K562 (cell line): ENCODE data around the gene WDR27. TPM values are rescaled to one million over a fixed set of nuclear protein-coding genes. Genes with fewer than 3 reads are reported as not detected.

Experiments
- CREM ChIP-seq: IDR thresholded peaks from 2 replicates; pipeline ENCODE4 v1.6.1; 2014; ENCODE audit warnings: antibody characterized with exemption, low read depth
- CTCFL ChIP-seq: IDR thresholded peaks from 2 replicates; pipeline ENCODE4 v1.6.1; 2011; ENCODE audit warnings: borderline replicate concordance, low read depth, mild to moderate bottlenecking, moderate library complexity, low read length; ENCODE audit not compliant: insufficient read depth, poor library complexity, severe bottlenecking
- E2F3 ChIP-seq: fragments of 250-450 bp; sonication (Bioruptor Pico); IDR thresholded peaks from 2 replicates; pipeline ENCODE4 v1.4.0; 2020; ENCODE audit warnings: mild to moderate bottlenecking
- EP300 ChIP-seq: IDR thresholded peaks from 2 replicates; pipeline ENCODE4 v1.6.1; 2012; ENCODE audit warnings: low read length, improper control_type of control experiment
- ETS1 ChIP-seq: conservative IDR thresholded peaks from 2 replicates; pipeline ENCODE4 v1.6.1; 2011; ENCODE audit warnings: low read depth, mild to moderate bottlenecking, low read length; ENCODE audit not compliant: control insufficient read depth
- GATAD2B ChIP-seq: fragments of 450-650 bp; IDR thresholded peaks from 2 replicates; pipeline ENCODE4 v1.6.1; 2017; ENCODE audit warnings: mild to moderate bottlenecking, borderline replicate concordance
- HDAC6 ChIP-seq: IDR thresholded peaks from 2 replicates; pipeline ENCODE4 v1.6.1; 2012; ENCODE audit warnings: low read depth, mild to moderate bottlenecking, control low read depth, inconsistent platforms, low read length, moderate library complexity
- KDM2B ChIP-seq: fragments of 250-450 bp; sonication (Bioruptor Pico); IDR thresholded peaks from 2 replicates; pipeline ENCODE4 v1.8.0; 2021; ENCODE audit warnings: mild to moderate bottlenecking, moderate library complexity
- MBD2 ChIP-seq: sonication (generic); IDR thresholded peaks from 2 replicates; pipeline ENCODE4 v1.6.1; 2016; ENCODE audit warnings: low read depth, borderline replicate concordance
- NCOA2 ChIP-seq, 2 experiments: fragments of 450-650 bp; IDR thresholded peaks; 2 replicates each; pipeline ENCODE4 v1.6.1; 2018; ENCODE audit warnings: mild to moderate bottlenecking in 2 of 2, moderate library complexity in 1 of 2; ENCODE audit not compliant: partially characterized antibody in 2 of 2
- NFE2L1 ChIP-seq: fragments of 450-650 bp; IDR thresholded peaks from 2 replicates; pipeline ENCODE4 v1.6.1; 2016; ENCODE audit warnings: missing genetic modification characterization, low read depth, mild to moderate bottlenecking, missing compliant biosample characterization, moderate library complexity, borderline replicate concordance
- PCBP1 ChIP-seq: fragments of 200-400 bp; formaldehyde crosslinking; IDR thresholded peaks from 2 replicates; pipeline ENCODE4 v1.6.1; 2018; ENCODE audit warnings: mild to moderate bottlenecking, low read depth, low read length; ENCODE audit not compliant: poor library complexity, severe bottlenecking
- PHB2 ChIP-seq: fragments of 450-650 bp; IDR thresholded peaks from 2 replicates; pipeline ENCODE4 v1.6.1; 2017; ENCODE audit warnings: low read depth
- POLR2B ChIP-seq: fragments of 450-650 bp; IDR thresholded peaks from 2 replicates; pipeline ENCODE4 v1.6.1; 2018; ENCODE audit warnings: low read depth; ENCODE audit not compliant: partially characterized antibody
- POU5F1 ChIP-seq: fragments of 150-350 bp; IDR thresholded peaks from 2 replicates; pipeline ENCODE4 v1.6.1; 2014; ENCODE audit warnings: borderline replicate concordance, low read length, low read depth, mild to moderate bottlenecking; ENCODE audit not compliant: partially characterized antibody
- TFAM ChIP-seq: fragments of 250-450 bp; sonication (Bioruptor Pico); conservative IDR thresholded peaks from 2 replicates; pipeline ENCODE4 v1.5.0; 2021; ENCODE audit warnings: mild to moderate bottlenecking, moderate library complexity
- WHSC1 ChIP-seq: IDR thresholded peaks from one replicate; pipeline ENCODE4 v1.6.1; 2012; ENCODE audit warnings: low read length, control low read depth, inconsistent platforms
- ZBTB1 ChIP-seq: sonication (generic); formaldehyde crosslinking; IDR thresholded peaks from 2 replicates; pipeline ENCODE4 v1.8.1; 2023; ENCODE audit warnings: missing genetic modification reagents, low read depth, mild to moderate bottlenecking, borderline replicate concordance
- ZNF57 ChIP-seq: fragments of 450-650 bp; formaldehyde crosslinking; IDR thresholded peaks from 2 replicates; pipeline ENCODE4 v1.4.0; 2020; ENCODE audit warnings: mild to moderate bottlenecking, moderate library complexity
- ZNF583 ChIP-seq: fragments of 250-450 bp; sonication (Bioruptor Pico); IDR thresholded peaks from 2 replicates; pipeline ENCODE4 v1.4.0; 2020
- ZNF740 ChIP-seq, 3 experiments: fragments of 200-800 bp in 1 of 3; sonication (Bioruptor generic) in 1 of 3; sonication (generic) in 1 of 3; formaldehyde crosslinking in 1 of 3; IDR thresholded peaks; 2 replicates each; pipeline versions ENCODE4 v1.6.1 to v1.8.0; 2016 to 2022; ENCODE audit warnings: mild to moderate bottlenecking in 2 of 3, missing compliant biosample characterization in 2 of 3, missing genetic modification characterization in 2 of 3, missing genetic modification reagents in 1 of 3
- polyA plus RNA-seq, 8 experiments: library from polyadenylated mRNA; depleted of rRNA in 4 of 8; stranded (reverse) in 5 of 8; unstranded in 3 of 8; fragments of >200 nt; fragmentation: Nextera tagmentation in 2 of 8; fragmentation: Illumina TruSeq in 1 of 8; extraction: Ambion mirVana in 2 of 8; extraction: Trizol in 1 of 8; gene quantifications; 2 replicates each; pipeline versions ENCODE4 v1.2.1 to v1.2.3, GENCODE V29; 2011 to 2014; ENCODE audit warnings: inconsistent platforms in 1 of 8, missing spikeins in 1 of 8
- total RNA-seq, 7 experiments: library from RNA; depleted of rRNA in 6 of 7; stranded (reverse); fragments of >200 nt in 6 of 7; fragmentation: Illumina TruSeq in 2 of 7; extraction: Trizol in 2 of 7; gene quantifications; 2 replicates each; pipeline versions ENCODE4 v1.2.1 to v1.2.3, GENCODE V29; 2011 to 2021; ENCODE audit warnings: low replicate concordance in 1 of 7
- TF ChIP-seq, protein P1 (sequence below): IDR thresholded peaks from 2 replicates; pipeline ENCODE4 v1.6.1; 2014; ENCODE audit warnings: antibody characterized with exemption

Gene WDR27
- total and polyA plus RNA-seq, 9 of the 15 experiments (the other 6 are each of a cell fraction or from before 2014, with no cell fraction given), result 4.3 to 77.2 (median 22.7) TPM

- TF ChIP-seq CTCFL (no peak), ZNF57 (CRISPR knock-in tag) (no peak), PCBP1 (no peak), KDM2B (CRISPR knock-in tag) (0 out of 2 replicates have a peak, but pooled peaks have one; percentile 18), NFE2L1 (tag) (no peak), HDAC6 (0 out of 2 replicates have a peak, but pooled peaks have one; percentile 82), E2F3 (no peak), ZBTB1 (no peak; the same call in 1 of the 2 replicates), TFAM (CRISPR knock-in tag) (no peak), MBD2 (0 out of 2 replicates have a peak, but pooled peaks have one; percentile 13), CREM (no peak), POU5F1 (no peak), ETS1 (peak; percentile 51; the same call in 1 of the 2 replicates), POLR2B (no peak), WHSC1 (no peak), ZNF740 (CRISPR knock-in tag; IDR thresholded peaks at IDR 0.05) (no peak), ZNF740 (tag; IDR thresholded peaks at IDR 0.05) (no peak), NCOA2 (IDR thresholded peaks at IDR 0.05; ENCODE audit: partially characterized antibody in 2 of 2) (no peak), EP300 (0 out of 2 replicates have a peak, but pooled peaks have one; percentile 3), PHB2 (no peak), ZNF583 (no peak), GATAD2B (peak; percentile 86)
- TF ChIP-seq, protein P1, sequence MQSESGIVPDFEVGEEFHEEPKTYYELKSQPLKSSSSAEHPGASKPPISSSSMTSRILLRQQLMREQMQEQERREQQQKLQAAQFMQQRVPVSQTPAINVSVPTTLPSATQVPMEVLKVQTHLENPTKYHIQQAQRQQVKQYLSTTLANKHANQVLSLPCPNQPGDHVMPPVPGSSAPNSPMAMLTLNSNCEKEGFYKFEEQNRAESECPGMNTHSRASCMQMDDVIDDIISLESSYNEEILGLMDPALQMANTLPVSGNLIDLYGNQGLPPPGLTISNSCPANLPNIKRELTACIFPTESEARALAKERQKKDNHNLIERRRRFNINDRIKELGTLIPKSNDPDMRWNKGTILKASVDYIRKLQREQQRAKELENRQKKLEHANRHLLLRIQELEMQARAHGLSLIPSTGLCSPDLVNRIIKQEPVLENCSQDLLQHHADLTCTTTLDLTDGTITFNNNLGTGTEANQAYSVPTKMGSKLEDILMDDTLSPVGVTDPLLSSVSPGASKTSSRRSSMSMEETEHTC, result no peak
These were observed 21.5 kb upstream of the WDR27 start (continued) for GRCh38 chr6:169723200-169723909.
